OCI-LY3 (cell line): ENCODE data around the gene IFNGR1.

ENCODE experiments used
- H2AFZ ChIP-seq: fragments of 200-600, 300-600 bp; shearing (Covaris generic); 2 replicates; pipeline ENCODE4 v1.6.0; 2014; ENCODE audit warnings: antibody characterized with exemption, low read depth, low read length
- H3K27ac ChIP-seq: fragments of 200-600, 300-600 bp; sonication (generic); 2 replicates; pipeline ENCODE4 v1.5.1; 2014; ENCODE audit warnings: mild to moderate bottlenecking, low read length, moderate library complexity, mixed read lengths
- H3K27me3 ChIP-seq: fragments of 200-600, 300-600 bp; sonication (generic); 2 replicates; pipeline ENCODE4 v1.6.1; 2014; ENCODE audit warnings: low read depth, low read length, mixed read lengths
- H3K36me3 ChIP-seq: fragments of 200-600, 300-600 bp; sonication (generic); replicated peaks from 2 replicates; pipeline ENCODE3; 2014; ENCODE audit warnings: low read depth, low read length, mixed read lengths
- H3K4me1 ChIP-seq: fragments of 300-600, 200-600 bp; sonication (generic); 2 replicates; pipeline ENCODE4 v1.6.1; 2014; ENCODE audit warnings: low read length, mixed read lengths
- H3K4me2 ChIP-seq: fragments of 200-600, 300-600 bp; sonication (generic); 2 replicates; pipeline ENCODE4 v1.6.1; 2014; ENCODE audit warnings: low read length, mixed read lengths
- H3K4me3 ChIP-seq: fragments of 300-600, 200-600 bp; sonication (generic); 2 replicates; pipeline ENCODE4 v1.5.1; 2014; ENCODE audit warnings: antibody characterized with exemption, mild to moderate bottlenecking, low read length, moderate library complexity
- H3K79me2 ChIP-seq: fragments of 300-600, 200-600 bp; shearing (Covaris generic); 2 replicates; pipeline ENCODE4 v1.6.1; 2014; ENCODE audit warnings: mild to moderate bottlenecking, low read length, mixed read lengths
- H3K9ac ChIP-seq: fragments of 300-600, 200-600 bp; shearing (Covaris generic); 2 replicates; pipeline ENCODE4 v1.6.0; 2014; ENCODE audit warnings: mild to moderate bottlenecking, low read length, moderate library complexity
- H3K9me3 ChIP-seq: fragments of 200-600, 300-600 bp; shearing (Covaris generic); 2 replicates; pipeline ENCODE4 v1.6.1; 2014; ENCODE audit warnings: low read length, mixed read lengths; ENCODE audit not compliant: insufficient read depth
- H4K20me1 ChIP-seq: fragments of 200-600, 300-600 bp; sonication (generic); 2 replicates; pipeline ENCODE4 v1.6.1; 2016; ENCODE audit warnings: low read length, mixed read lengths; ENCODE audit not compliant: insufficient read depth
- CTCF ChIP-seq: fragments of 200-600, 300-600 bp; sonication (generic); IDR thresholded peaks from 2 replicates; pipeline ENCODE4 v1.5.1; 2014; ENCODE audit warnings: antibody characterized with exemption, low read length, low read depth
- EZH2phosphoT487 ChIP-seq: fragments of 200-600 bp; shearing (Covaris generic); IDR thresholded peaks from 2 replicates; pipeline ENCODE4 v1.6.1; 2018; ENCODE audit warnings: antibody characterized with exemption, mixed run types, low read depth

The IFNGR1 gene

GRCh38 chr6:137163732-137164318 lies 55.4 kb downstream of the IFNGR1 start:
- H3K4me1 ChIP-seq: peaks cover 41% of the 10 kb centered on the region
- H3K4me3 ChIP-seq: no peak overlapping the region
- H3K27me3 ChIP-seq: no peaks in the 10 kb centered on the region
- TF ChIP-seq CTCF (no peak), EZH2phosphoT487 (no peak)
- no peaks in the 10 kb centered on the region for H3K79me2 ChIP-seq
- peaks cover 2% of the 10 kb centered on the region for H3K36me3 ChIP-seq
- H3K9me3 ChIP-seq: peaks cover 21% of the 10 kb centered on the region; the same call in 1 of the 2 replicates
- no peak overlapping the region for H3K9ac ChIP-seq
- no peak overlapping the region for H2AFZ ChIP-seq
- no peak overlapping the region for H3K27ac ChIP-seq
- H3K4me2 ChIP-seq: no peak overlapping the region
- H4K20me1 ChIP-seq: no peaks in the 10 kb centered on the region

GRCh38 chr6:137162692-137163306 lies 56.4 kb downstream of the IFNGR1 start:
- Histone ChIP-seq H2AFZ (no peak overlapping the region), H3K27ac (no peak overlapping the region), H3K4me2 (no peak overlapping the region), H3K36me3 (peaks cover 2% of the 10 kb centered on the region), H3K9me3 (peaks cover 21% of the 10 kb centered on the region; the same call in 1 of the 2 replicates), H3K4me1 (peaks cover 31% of the 10 kb centered on the region), H3K79me2 (no peaks in the 10 kb centered on the region), H3K9ac (no peak overlapping the region), H3K4me3 (no peak overlapping the region), H4K20me1 (no peaks in the 10 kb centered on the region), H3K27me3 (no peaks in the 10 kb centered on the region)
- TF ChIP-seq CTCF: no peak
- TF ChIP-seq EZH2phosphoT487: no peak

GRCh38 chr6:137161949-137162348 lies 57.2 kb downstream of the IFNGR1 start:
- no peak overlapping the region for H3K27ac ChIP-seq
- peaks cover 22% of the 10 kb centered on the region for H3K4me1 ChIP-seq
- H3K36me3 ChIP-seq: peaks cover 2% of the 10 kb centered on the region
- no peak overlapping the region for H3K4me3 ChIP-seq
- H3K79me2 ChIP-seq: no peaks in the 10 kb centered on the region
- no peak overlapping the region for H3K9ac ChIP-seq
- no peaks in the 10 kb centered on the region for H4K20me1 ChIP-seq
- peaks cover 25% of the 10 kb centered on the region; the same call in 1 of the 2 replicates for H3K9me3 ChIP-seq
- H2AFZ ChIP-seq: no peak overlapping the region
- TF ChIP-seq CTCF: no peak
- TF ChIP-seq EZH2phosphoT487: no peak
- no peaks in the 10 kb centered on the region for H3K27me3 ChIP-seq
- no peak overlapping the region for H3K4me2 ChIP-seq

GRCh38 chr6:137160763-137161162 lies 58.4 kb downstream of the IFNGR1 start:
- H3K4me2 ChIP-seq: no peak overlapping the region
- H3K36me3 ChIP-seq: peaks cover 2% of the 10 kb centered on the region
- H3K9me3 ChIP-seq: peaks cover 25% of the 10 kb centered on the region; the same call in 1 of the 2 replicates
- TF ChIP-seq EZH2phosphoT487: no peak
- TF ChIP-seq CTCF: no peak
- H3K4me3 ChIP-seq: no peak overlapping the region
- no peaks in the 10 kb centered on the region for H4K20me1 ChIP-seq
- H3K9ac ChIP-seq: no peak overlapping the region
- H3K27ac ChIP-seq: no peak overlapping the region
- no peak overlapping the region for H2AFZ ChIP-seq
- no peaks in the 10 kb centered on the region for H3K79me2 ChIP-seq
- H3K4me1 ChIP-seq: peaks cover 15% of the 10 kb centered on the region
- no peaks in the 10 kb centered on the region for H3K27me3 ChIP-seq
